ENCODE measurements around the gene SRRM4. TPM values are rescaled to one million over a fixed set of nuclear protein-coding genes. Genes with fewer than 3 reads are reported as not detected.

The SRRM4 gene
- total and polyA plus RNA-seq, 4 donors, result not detected

GRCh38 chr12:119204671-119205285 is 223.4 kb downstream of the SRRM4 start:
- no peaks in the 10 kb centered on the region for H3K4me1 ChIP-seq (ENCODE audit: control insufficient read depth in 4 of 4, insufficient read depth in 4 of 4, low read length in 3 of 4)
- H3K27me3 ChIP-seq (ENCODE audit: control insufficient read depth in 4 of 4, insufficient read depth in 4 of 4, low read length in 3 of 4), result peaks cover 0 to 4% (median 0%) of the 10 kb centered on the region in 4 donors
- WGBS, result 72% methylated on average over 7 of the region's 7 CpGs

DNA sequence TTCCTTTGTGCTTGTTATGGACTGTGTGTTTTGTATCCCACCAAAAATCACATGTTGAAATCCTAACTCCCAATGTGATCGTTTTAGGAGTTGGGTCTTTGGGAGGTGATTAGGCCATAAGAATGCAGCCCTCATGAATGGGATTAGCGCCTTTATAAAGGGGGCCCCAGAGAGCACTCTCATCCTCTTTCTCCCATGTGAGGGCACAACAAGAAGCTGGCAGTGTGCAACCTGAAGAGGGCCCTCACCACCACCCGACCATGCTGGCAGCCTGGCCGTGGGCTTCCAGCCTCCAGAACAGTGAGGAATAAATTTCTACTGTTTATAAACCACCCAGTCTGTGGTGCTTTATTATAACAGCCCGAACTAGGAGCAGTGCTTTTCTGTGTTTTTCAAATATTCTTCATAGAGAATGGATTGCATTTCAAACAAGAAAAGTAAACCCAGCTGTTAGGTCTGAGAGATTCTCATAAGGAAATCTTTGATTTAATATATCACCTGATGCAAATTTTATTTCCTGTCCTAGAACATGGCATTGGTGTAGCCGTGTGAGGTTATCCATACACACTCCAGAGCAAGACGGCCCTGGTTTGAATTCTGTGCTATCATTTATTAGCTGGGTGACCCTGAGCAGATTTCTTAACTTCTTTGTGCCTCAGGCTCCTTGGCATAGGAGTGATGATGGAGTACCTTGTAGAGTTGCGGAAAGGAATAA is 225.2 kb downstream of the SRRM4 start:
- Histone ChIP-seq H3K9ac (ENCODE audit: low read depth in 1 of 2, low read length in 2 of 2) (no peak overlapping the region), H3K9me3 (ENCODE audit: control insufficient read depth in 4 of 4, low read length in 3 of 4) (no peaks in the 10 kb centered on the region), H3K36me3 (ENCODE audit: control insufficient read depth in 4 of 4, insufficient read depth in 3 of 4, low read depth in 1 of 4, low read length in 3 of 4) (no peaks in the 10 kb centered on the region), H3K27ac (ENCODE audit: low read depth in 1 of 2, low read length in 2 of 2) (no peak overlapping the region), H3K4me3 (ENCODE audit: low read depth in 1 of 3, low read length in 3 of 3) (no peak overlapping the region), H3K4me1 (ENCODE audit: control insufficient read depth in 4 of 4, insufficient read depth in 4 of 4, low read length in 3 of 4) (no peaks in the 10 kb centered on the region), H3K27me3 (ENCODE audit: control insufficient read depth in 4 of 4, insufficient read depth in 4 of 4, low read length in 3 of 4) (peaks cover 0 to 4% (median 0%) of the 10 kb centered on the region in 4 donors)
- TF ChIP-seq RAD21 (IDR thresholded peaks at IDR 0.05) (no peak), NR2F2 (IDR thresholded peaks at IDR 0.05) (no peak), TAF1 (conservative IDR thresholded peaks at IDR 0.05) (no peak), JUND (IDR thresholded peaks at IDR 0.05) (no peak), YY1 (IDR thresholded peaks at IDR 0.05) (no peak), CTCF (IDR thresholded peaks at IDR 0.05; ENCODE audit: low read depth, low read length, missing input control) (no peak), MAX (IDR thresholded peaks at IDR 0.05) (no peak), ZBTB33 (IDR thresholded peaks at IDR 0.05) (no peak), FOXA2 (IDR thresholded peaks at IDR 0.05) (no peak)
- no peak for DNase-seq (ENCODE audit: low spot score)
- 70% methylated on average over 8 of the region's 8 CpGs for WGBS

More at GRCh38 chr12:119204671-119205285, 223.4 kb downstream of the SRRM4 start:
- H3K27ac ChIP-seq (ENCODE audit: low read depth in 1 of 2, low read length in 2 of 2), result no peak overlapping the region
- no peak overlapping the region for H3K4me3 ChIP-seq (ENCODE audit: low read depth in 1 of 3, low read length in 3 of 3)
- H3K36me3 ChIP-seq (ENCODE audit: control insufficient read depth in 4 of 4, insufficient read depth in 3 of 4, low read depth in 1 of 4, low read length in 3 of 4), result no peaks in the 10 kb centered on the region
- no peak for DNase-seq (ENCODE audit: low spot score)
- H3K9me3 ChIP-seq (ENCODE audit: control insufficient read depth in 4 of 4, low read length in 3 of 4), result no peaks in the 10 kb centered on the region
- TF ChIP-seq NR2F2 (IDR thresholded peaks at IDR 0.05) (no peak), JUND (IDR thresholded peaks at IDR 0.05) (no peak), RAD21 (IDR thresholded peaks at IDR 0.05) (no peak), EGR1 (IDR thresholded peaks at IDR 0.05; ENCODE audit: low read depth in 2 of 2) (no peak)
- no peak overlapping the region for H3K9ac ChIP-seq (ENCODE audit: low read depth in 1 of 2, low read length in 2 of 2)

DNA sequence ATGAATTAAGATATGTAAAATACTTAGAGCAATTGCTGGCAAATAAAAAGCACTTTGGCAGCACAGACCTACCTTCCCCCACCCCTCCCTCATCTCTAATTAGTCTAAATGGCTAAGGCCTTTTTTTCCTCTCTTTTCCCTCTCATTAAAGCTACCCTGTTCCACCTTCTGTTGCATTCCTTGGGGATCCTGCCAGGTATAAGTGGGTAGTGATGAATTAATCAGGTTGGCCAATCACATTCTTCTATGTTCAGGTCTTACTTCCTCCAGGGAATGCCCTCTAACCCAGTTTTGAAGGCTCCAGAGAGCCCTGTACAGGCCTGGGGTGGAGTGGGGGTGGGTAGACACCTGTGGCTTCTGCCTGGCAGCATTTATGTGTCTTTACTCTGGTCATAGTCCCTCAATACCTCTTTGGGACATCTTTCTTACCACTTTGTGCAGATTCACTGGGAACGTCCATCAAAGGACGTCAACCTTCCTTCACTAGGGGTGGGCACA is 225.8 kb downstream of the SRRM4 start:
- Histone ChIP-seq H3K27ac (ENCODE audit: low read depth in 1 of 2, low read length in 2 of 2) (no peak overlapping the region), H3K9ac (ENCODE audit: low read depth in 1 of 2, low read length in 2 of 2) (no peak overlapping the region), H3K4me1 (ENCODE audit: control insufficient read depth in 4 of 4, insufficient read depth in 4 of 4, low read length in 3 of 4) (no peaks in the 10 kb centered on the region), H3K9me3 (ENCODE audit: control insufficient read depth in 4 of 4, low read length in 3 of 4) (no peaks in the 10 kb centered on the region), H3K4me3 (ENCODE audit: low read depth in 1 of 3, low read length in 3 of 3) (no peak overlapping the region), H3K36me3 (ENCODE audit: control insufficient read depth in 4 of 4, insufficient read depth in 3 of 4, low read depth in 1 of 4, low read length in 3 of 4) (no peaks in the 10 kb centered on the region), H3K27me3 (ENCODE audit: control insufficient read depth in 4 of 4, insufficient read depth in 4 of 4, low read length in 3 of 4) (peaks cover 0 to 4% (median 0%) of the 10 kb centered on the region in 4 donors)
- WGBS, result 82% methylated on average over 2 of the region's 2 CpGs
- DNase-seq (ENCODE audit: low spot score), result no peak
- TF ChIP-seq SP1 (IDR thresholded peaks at IDR 0.05) (no peak), TAF1 (conservative IDR thresholded peaks at IDR 0.05) (no peak), REST (IDR thresholded peaks at IDR 0.05) (no peak), HNF4A (conservative IDR thresholded peaks at IDR 0.05) (no peak), EGR1 (IDR thresholded peaks at IDR 0.05; ENCODE audit: low read depth in 2 of 2) (no peak), CTCF (IDR thresholded peaks at IDR 0.05; ENCODE audit: low read depth, low read length, missing input control) (no peak), JUND (IDR thresholded peaks at IDR 0.05) (no peak), FOXA1 (IDR thresholded peaks at IDR 0.05) (no peak), FOXA2 (IDR thresholded peaks at IDR 0.05) (no peak)
- TF ChIP-seq, protein P1, sequence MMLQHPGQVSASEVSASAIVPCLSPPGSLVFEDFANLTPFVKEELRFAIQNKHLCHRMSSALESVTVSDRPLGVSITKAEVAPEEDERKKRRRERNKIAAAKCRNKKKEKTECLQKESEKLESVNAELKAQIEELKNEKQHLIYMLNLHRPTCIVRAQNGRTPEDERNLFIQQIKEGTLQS (IDR thresholded peaks at IDR 0.05), result no peak

Data from liver (tissue), 9 donors.